Stimulated activated CD4-positive, alpha-beta T cell treated with anti-CD3 and anti-CD28 coated beads, Interleukin-2, amount 100 ng/mL, for 48 hours (primary cell): Measurements from ENCODE around the gene SACM1L.

Experiments used
- DNase-seq, 2 donors: peaks; one replicate each; pipeline ENCODE4 v3.0.0-alpha.2; 2020

The SACM1L gene

GRCh38 chr3:45773072-45773471 is 83.9 kb downstream of the SACM1L start:
- no peak for DNase-seq

GRCh38 chr3:45773714-45774449 is 84.7 kb downstream of the SACM1L start:
- no peak for DNase-seq

- no peak for DNase-seq
Observed at GRCh38 chr3:45774581-45775521, 85.7 kb downstream of the SACM1L start.

- DNase-seq: no peak
Observed at GRCh38 chr3:45775571-45776300, 86.5 kb downstream of the SACM1L start.

GRCh38 chr3:45776301-45776595 is 87.1 kb downstream of the SACM1L start:
- DNase-seq: no peak

GRCh38 chr3:45776611-45777010 is 87.4 kb downstream of the SACM1L start:
- DNase-seq: no peak

GRCh38 chr3:45777111-45777745 is 88.0 kb downstream of the SACM1L start:
- no peak for DNase-seq

- DNase-seq: no peak
Observed at GRCh38 chr3:45777746-45778386, 88.7 kb downstream of the SACM1L start.

GRCh38 chr3:45778761-45779201 is 89.6 kb downstream of the SACM1L start:
- no peak for DNase-seq

- no peak for DNase-seq
Observed at GRCh38 chr3:45779746-45780735, 90.8 kb downstream of the SACM1L start.

- DNase-seq: no peak
Observed at GRCh38 chr3:45781271-45781670, 92.1 kb downstream of the SACM1L start.

- no peak for DNase-seq
Observed at GRCh38 chr3:45781841-45782240, 92.6 kb downstream of the SACM1L start.

GRCh38 chr3:45782381-45782780 is 93.2 kb downstream of the SACM1L start:
- DNase-seq: no peak

GRCh38 chr3:45783667-45784066 is 94.5 kb downstream of the SACM1L start:
- DNase-seq: no peak

GRCh38 chr3:45785605-45786150 is 96.5 kb downstream of the SACM1L start:
- no peak for DNase-seq

- DNase-seq: no peak
Observed at GRCh38 chr3:45786801-45787495, 97.8 kb downstream of the SACM1L start.

- no peak for DNase-seq
Observed at GRCh38 chr3:45787551-45787950, 98.4 kb downstream of the SACM1L start.

GRCh38 chr3:45789235-45789812 is 100.1 kb downstream of the SACM1L start:
- no peak for DNase-seq

- no peak for DNase-seq
Observed at GRCh38 chr3:45790596-45790995, 101.4 kb downstream of the SACM1L start.

- no peak for DNase-seq
Observed at GRCh38 chr3:45792036-45792435, 102.8 kb downstream of the SACM1L start.
